ENCODE data around the gene PAK4. TPM values are rescaled to one million over a fixed set of nuclear protein-coding genes. Genes with fewer than 3 reads are reported as not detected.

Gene PAK4
- total RNA-seq, 1 experiment from 2014 or later: 63.1 TPM

DNA sequence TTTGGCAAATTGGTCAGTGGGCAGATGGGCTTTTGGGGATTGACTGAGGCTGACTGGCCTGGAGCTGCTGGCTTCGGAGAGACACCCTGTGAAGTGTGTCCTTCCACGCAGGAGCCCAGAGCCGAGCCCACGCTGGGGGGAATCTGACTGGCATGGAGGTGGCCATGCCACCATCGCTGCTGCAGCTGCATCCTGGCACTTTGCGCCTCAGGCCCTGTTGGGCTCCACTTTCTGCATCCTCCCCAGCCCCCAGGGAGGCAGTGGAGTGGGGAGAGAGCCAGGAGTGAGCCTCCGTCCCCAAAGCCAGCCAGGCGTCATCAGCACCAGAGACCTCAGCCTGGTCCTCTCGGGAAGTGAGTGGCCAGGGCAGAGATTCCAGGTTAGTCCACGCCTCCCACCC lies 54.2 kb downstream of the PAK4 start:
- H3K56ac ChIP-seq (ENCODE audit: insufficient read length, low read depth, low read length): no peak overlapping the region
- no peaks in the 10 kb centered on the region for H3K79me2 ChIP-seq (ENCODE audit: insufficient read depth, low read length)
- no peak overlapping the region for H2BK20ac ChIP-seq (ENCODE audit: low read depth, low read length, poor library complexity, severe bottlenecking)
- H4K20me1 ChIP-seq (ENCODE audit: control insufficient read depth, insufficient read depth, insufficient read length): no peaks in the 10 kb centered on the region
- H3K27ac ChIP-seq (ENCODE audit: insufficient read length, low read depth, low read length): no peak overlapping the region
- no peak overlapping the region for H2BK5ac ChIP-seq (ENCODE audit: insufficient read length, low read length)
- H3K18ac ChIP-seq (ENCODE audit: insufficient read length, low read depth, low read length): no peak overlapping the region
- H3K9me3 ChIP-seq (ENCODE audit: control insufficient read depth, low read depth, low read length): no peaks in the 10 kb centered on the region
- H3K9ac ChIP-seq (ENCODE audit: extremely low read depth, insufficient read length, low read length): no peak overlapping the region
- H2BK12ac ChIP-seq (ENCODE audit: insufficient read length, low read depth, low read length): no peak overlapping the region
- H4K5ac ChIP-seq (ENCODE audit: insufficient read length, low read depth, low read length): no peak overlapping the region
- WGBS (ENCODE audit: extremely low coverage, insufficient read length, low lambda C conversion rate): no CpG with 5 or more reads among the region's 10 CpGs
- no peaks in the 10 kb centered on the region for H3K9me3 Mint-ChIP-seq
- H4K8ac ChIP-seq (replicated peaks; ENCODE audit: insufficient read length, low read depth, low read length): no peak overlapping the region
- H3T11ph ChIP-seq (ENCODE audit: low read length): no peak overlapping the region
- no peak overlapping the region for H3K4me3 Mint-ChIP-seq
- 0 out of 4 replicates have a peak, but pooled peaks cover 0 to 2% of the 10 kb centered on the region in 2 experiments for H3K4me1 Mint-ChIP-seq
- H2BK120ac ChIP-seq (ENCODE audit: low read depth, low read length, poor library complexity, severe bottlenecking): no peak overlapping the region
- no peaks in the 10 kb centered on the region for H3K79me1 ChIP-seq (ENCODE audit: insufficient read depth, low read depth, low read length, poor library complexity, severe bottlenecking)
- no peak overlapping the region for H2AFZ ChIP-seq (ENCODE audit: low read length)
- H3K23ac ChIP-seq (ENCODE audit: insufficient read length, low read depth, low read length): no peak overlapping the region
- no peaks in the 10 kb centered on the region for H3K23me2 ChIP-seq (ENCODE audit: insufficient read length, low read depth, low read length, poor library complexity, severe bottlenecking)
- H2AK5ac ChIP-seq (ENCODE audit: insufficient read length, low read length): no peak overlapping the region
- H3K27me3 ChIP-seq (ENCODE audit: insufficient read depth, low read length): no peaks in the 10 kb centered on the region
- H3K27me3 Mint-ChIP-seq (ENCODE audit: low read depth): no peaks in the 10 kb centered on the region
- peaks cover 2 to 38% (median 27%) of the 10 kb centered on the region in 3 experiments; a peak in 6 of 7 replicates for H3K36me3 Mint-ChIP-seq (ENCODE audit: insufficient read depth in 1 of 3, low read depth in 3 of 3)
- H3K4ac ChIP-seq (ENCODE audit: low read depth, low read length): no peak overlapping the region
- H2BK15ac ChIP-seq (ENCODE audit: low read depth, low read length): no peak overlapping the region
- H3K14ac ChIP-seq (ENCODE audit: insufficient read depth, low read length): no peak overlapping the region
- H4K91ac ChIP-seq (ENCODE audit: insufficient read length, low read depth, low read length): no peak overlapping the region
- no peak for DNase-seq
- peak overlapping the region in 1 of 3 experiments; percentile 68; a peak in 1 of 7 replicates for H3K27ac Mint-ChIP-seq
- TF ChIP-seq, protein P1, sequence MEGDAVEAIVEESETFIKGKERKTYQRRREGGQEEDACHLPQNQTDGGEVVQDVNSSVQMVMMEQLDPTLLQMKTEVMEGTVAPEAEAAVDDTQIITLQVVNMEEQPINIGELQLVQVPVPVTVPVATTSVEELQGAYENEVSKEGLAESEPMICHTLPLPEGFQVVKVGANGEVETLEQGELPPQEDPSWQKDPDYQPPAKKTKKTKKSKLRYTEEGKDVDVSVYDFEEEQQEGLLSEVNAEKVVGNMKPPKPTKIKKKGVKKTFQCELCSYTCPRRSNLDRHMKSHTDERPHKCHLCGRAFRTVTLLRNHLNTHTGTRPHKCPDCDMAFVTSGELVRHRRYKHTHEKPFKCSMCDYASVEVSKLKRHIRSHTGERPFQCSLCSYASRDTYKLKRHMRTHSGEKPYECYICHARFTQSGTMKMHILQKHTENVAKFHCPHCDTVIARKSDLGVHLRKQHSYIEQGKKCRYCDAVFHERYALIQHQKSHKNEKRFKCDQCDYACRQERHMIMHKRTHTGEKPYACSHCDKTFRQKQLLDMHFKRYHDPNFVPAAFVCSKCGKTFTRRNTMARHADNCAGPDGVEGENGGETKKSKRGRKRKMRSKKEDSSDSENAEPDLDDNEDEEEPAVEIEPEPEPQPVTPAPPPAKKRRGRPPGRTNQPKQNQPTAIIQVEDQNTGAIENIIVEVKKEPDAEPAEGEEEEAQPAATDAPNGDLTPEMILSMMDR (conservative IDR thresholded peaks at IDR 0.05): no peak
- no peaks in the 10 kb centered on the region for H3K4me1 ChIP-seq (ENCODE audit: insufficient read depth, low read length)
- H3K4me2 ChIP-seq (ENCODE audit: insufficient read depth, insufficient read length, low read length): no peak overlapping the region

All from H9 (cell line).